HEK293 (cell line): ENCODE data around the gene NAT14.

Source experiments
- CTCF ChIA-PET: fragments of 350-600 bp; formaldehyde crosslinking; extraction: SDS; loops from one replicate; lab custom pipeline; 2021; ENCODE audit warnings: antibody characterized with exemption; lab: Yijun Ruan, JAX
- POLR2A ChIA-PET: fragments of 300-600 bp; formaldehyde crosslinking; extraction: SDS; loops from one replicate; lab custom pipeline; 2020; ENCODE audit warnings: antibody characterized with exemption, inconsistent platforms; lab: Yijun Ruan, JAX
- H3K27ac ChIP-seq: fragments of 200-500 bp; sonication (Bioruptor generic); 2 replicates; pipeline ENCODE4 v1.5.1; 2014; ENCODE audit warnings: low read depth, low read length, control low read depth, inconsistent platforms; ENCODE audit errors: extremely low read depth
- H3K36me3 ChIP-seq, 2 experiments: fragments of 200-500 bp in 1 of 2; sonication (Bioruptor generic) in 1 of 2; 1 replicate in 1 of 2; 2 replicates in 1 of 2; pipeline ENCODE4 v1.5.1; 2014 to 2017; ENCODE audit warnings: inconsistent platforms in 2 of 2, low read length in 2 of 2; ENCODE audit not compliant: control insufficient read depth in 2 of 2, insufficient read depth in 1 of 2
- H3K4me1 ChIP-seq: fragments of 200-500 bp; sonication (Bioruptor generic); 2 replicates; pipeline ENCODE4 v1.5.1; 2014; ENCODE audit warnings: mild to moderate bottlenecking, low read length, inconsistent platforms; ENCODE audit not compliant: control insufficient read depth, insufficient read depth
- H3K4me3 ChIP-seq: 2 replicates; pipeline ENCODE4 v1.5.1; 2011; ENCODE audit warnings: low read depth, mild to moderate bottlenecking, control low read depth, low read length, moderate library complexity
- H3K9me3 ChIP-seq: fragments of 200-500 bp; sonication (Bioruptor generic); 2 replicates; pipeline ENCODE4 v1.5.1; 2014; ENCODE audit warnings: low read depth, low read length, inconsistent platforms; ENCODE audit not compliant: control insufficient read depth, insufficient read depth
- EGR2 ChIP-seq: fragments of 450-650 bp; formaldehyde crosslinking; IDR thresholded peaks from 2 replicates; pipeline ENCODE4 v1.5.1; 2016; ENCODE audit warnings: low read depth, missing biosample characterization, missing genetic modification characterization
- GLI2 ChIP-seq: fragments of 450-650 bp; formaldehyde crosslinking; IDR thresholded peaks from 2 replicates; pipeline ENCODE4; 2017; ENCODE audit warnings: missing biosample characterization, missing genetic modification characterization, low read depth, borderline replicate concordance
- KLF8 ChIP-seq: fragments of 450-650 bp; formaldehyde crosslinking; IDR thresholded peaks from 2 replicates; pipeline ENCODE4 v1.5.1; 2016; ENCODE audit warnings: missing biosample characterization, missing genetic modification characterization
- ZBTB20 ChIP-seq: fragments of 450-650 bp; formaldehyde crosslinking; IDR thresholded peaks from 2 replicates; pipeline ENCODE4 v1.5.1; 2016; ENCODE audit warnings: missing biosample characterization, missing genetic modification characterization
- ZNF558 ChIP-seq: fragments of 450-650 bp; formaldehyde crosslinking; IDR thresholded peaks from 2 replicates; pipeline ENCODE4 v1.5.1; 2016; ENCODE audit warnings: missing biosample characterization, missing genetic modification characterization
- TF ChIP-seq, protein P1 (sequence below): fragments of 450-650 bp; formaldehyde crosslinking; IDR thresholded peaks from 2 replicates; pipeline ENCODE4 v1.5.1; 2016; ENCODE audit warnings: missing biosample characterization, missing genetic modification characterization
- TF ChIP-seq, protein P2 (sequence below): fragments of 450-650 bp; formaldehyde crosslinking; IDR thresholded peaks from 2 replicates; pipeline ENCODE4 v1.5.1; 2016; ENCODE audit warnings: missing biosample characterization, missing genetic modification characterization
- TF ChIP-seq, protein P3 (sequence below): fragments of 450-650 bp; formaldehyde crosslinking; IDR thresholded peaks from 2 replicates; pipeline ENCODE4 v1.5.1; 2017; ENCODE audit warnings: missing biosample characterization, missing genetic modification characterization
- TF ChIP-seq, protein P4 (sequence below): fragments of 450-650 bp; formaldehyde crosslinking; IDR thresholded peaks from 2 replicates; pipeline ENCODE4 v1.5.1; 2016; ENCODE audit warnings: missing biosample characterization, missing genetic modification characterization
- TF ChIP-seq, protein P5 (sequence below): fragments of 450-650 bp; formaldehyde crosslinking; IDR thresholded peaks from 2 replicates; pipeline ENCODE4 v1.5.0; 2017; ENCODE audit warnings: missing biosample characterization, missing genetic modification characterization, borderline replicate concordance

The NAT14 gene

DNA sequence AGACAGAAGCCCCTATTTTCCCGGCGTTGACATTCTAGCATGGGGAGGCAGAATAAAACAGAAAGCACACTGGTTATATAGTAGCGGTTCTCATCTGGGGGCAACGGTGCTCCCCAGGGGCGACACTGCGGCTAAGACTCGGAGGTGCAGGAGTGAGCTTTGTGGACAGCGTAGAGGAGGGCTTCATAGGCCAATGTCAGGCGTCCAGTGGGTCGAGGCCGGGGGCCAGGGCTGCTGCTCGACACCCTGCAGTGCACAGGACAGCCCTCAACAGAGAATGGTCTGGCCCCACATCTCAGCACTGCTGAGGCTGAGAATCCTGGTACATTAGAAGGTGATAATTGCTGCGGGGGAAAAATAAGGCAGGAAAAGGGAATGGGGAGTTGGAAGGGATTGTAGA is 7.1 kb upstream of the NAT14 start:
- CTCF ChIA-PET: interaction anchor here (0.8 to 7.0 kb wide), 3 partner anchors 10 to 27 kb away, joined by 4 to 85 read pairs (median 63); no protein-coding TSS in a partner anchor
- TF ChIP-seq, protein P1, sequence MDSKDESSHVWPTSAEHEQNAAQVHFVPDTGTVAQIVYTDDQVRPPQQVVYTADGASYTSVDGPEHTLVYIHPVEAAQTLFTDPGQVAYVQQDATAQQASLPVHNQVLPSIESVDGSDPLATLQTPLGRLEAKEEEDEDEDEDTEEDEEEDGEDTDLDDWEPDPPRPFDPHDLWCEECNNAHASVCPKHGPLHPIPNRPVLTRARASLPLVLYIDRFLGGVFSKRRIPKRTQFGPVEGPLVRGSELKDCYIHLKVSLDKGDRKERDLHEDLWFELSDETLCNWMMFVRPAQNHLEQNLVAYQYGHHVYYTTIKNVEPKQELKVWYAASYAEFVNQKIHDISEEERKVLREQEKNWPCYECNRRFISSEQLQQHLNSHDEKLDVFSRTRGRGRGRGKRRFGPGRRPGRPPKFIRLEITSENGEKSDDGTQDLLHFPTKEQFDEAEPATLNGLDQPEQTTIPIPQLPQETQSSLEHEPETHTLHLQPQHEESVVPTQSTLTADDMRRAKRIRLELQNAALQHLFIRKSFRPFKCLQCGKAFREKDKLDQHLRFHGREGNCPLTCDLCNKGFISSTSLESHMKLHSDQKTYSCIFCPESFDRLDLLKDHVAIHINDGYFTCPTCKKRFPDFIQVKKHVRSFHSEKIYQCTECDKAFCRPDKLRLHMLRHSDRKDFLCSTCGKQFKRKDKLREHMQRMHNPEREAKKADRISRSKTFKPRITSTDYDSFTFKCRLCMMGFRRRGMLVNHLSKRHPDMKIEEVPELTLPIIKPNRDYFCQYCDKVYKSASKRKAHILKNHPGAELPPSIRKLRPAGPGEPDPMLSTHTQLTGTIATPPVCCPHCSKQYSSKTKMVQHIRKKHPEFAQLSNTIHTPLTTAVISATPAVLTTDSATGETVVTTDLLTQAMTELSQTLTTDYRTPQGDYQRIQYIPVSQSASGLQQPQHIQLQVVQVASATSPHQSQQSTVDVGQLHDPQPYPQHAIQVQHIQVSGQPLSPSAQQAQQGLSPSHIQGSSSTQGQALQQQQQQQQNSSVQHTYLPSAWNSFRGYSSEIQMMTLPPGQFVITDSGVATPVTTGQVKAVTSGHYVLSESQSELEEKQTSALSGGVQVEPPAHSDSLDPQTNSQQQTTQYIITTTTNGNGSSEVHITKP (tag by site-specific recombination): 0 out of 2 replicates have a peak, but pooled peaks have one; percentile 20
- no peak for TF ChIP-seq ZNF558 (tag by site-specific recombination)
- Histone ChIP-seq H3K27ac (0 out of 2 replicates have a peak overlapping the region, but pooled peaks have one; percentile 16), H3K4me1 (peaks cover 8% of the 10 kb centered on the region; the same call in 1 of the 2 replicates), H3K9me3 (no peaks in the 10 kb centered on the region), H3K4me3 (peak overlapping the region; percentile 2; the same call in 1 of the 2 replicates), H3K36me3 (peaks cover 0 to 9% of the 10 kb centered on the region in 2 experiments; a peak in 1 of 3 replicates)
- POLR2A ChIA-PET: interaction anchor here (0.7 to 1.2 kb wide), 2 partner anchors 79 to 121 kb away, joined by 3 to 4 read pairs; partner anchors contain the start of gene FIZ1

DNA sequence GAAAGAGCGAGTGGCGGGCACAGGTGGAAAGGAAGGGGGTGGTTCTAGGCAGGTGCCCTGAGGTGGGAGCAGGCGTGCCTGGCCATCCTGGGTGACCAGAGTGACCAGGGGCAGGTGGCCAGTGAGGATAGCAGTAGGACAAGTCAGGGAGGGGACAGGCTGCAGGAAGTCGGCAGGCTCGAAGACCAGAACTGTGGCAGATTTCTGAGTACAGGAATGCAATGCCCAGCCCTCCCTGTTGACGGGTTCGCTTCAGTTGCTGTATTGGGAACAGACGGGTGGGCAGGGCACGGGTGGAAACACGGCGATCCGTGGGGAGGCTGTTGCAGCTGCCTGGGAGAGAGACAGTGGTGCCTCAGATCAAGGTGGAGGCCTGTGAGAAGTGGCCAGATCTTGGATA is 6.6 kb upstream of the NAT14 start:
- H3K9me3 ChIP-seq: no peaks in the 10 kb centered on the region
- peaks cover 0 to 9% of the 10 kb centered on the region in 2 experiments; a peak in 1 of 3 replicates for H3K36me3 ChIP-seq
- CTCF ChIA-PET: interaction anchor here (0.6 to 7.0 kb wide), 3 partner anchors 11 to 38 kb away, joined by 3 to 85 read pairs (median 63); no protein-coding TSS in a partner anchor
- POLR2A ChIA-PET: interaction anchor here (1.1 kb wide), 2 partner anchors 17 to 121 kb away, joined by 4 read pairs; partner anchors contain the start of genes FIZ1 and ISOC2
- H3K4me1 ChIP-seq: peaks cover 8% of the 10 kb centered on the region; the same call in 1 of the 2 replicates
- no peak overlapping the region for H3K4me3 ChIP-seq
- TF ChIP-seq, protein P2, sequence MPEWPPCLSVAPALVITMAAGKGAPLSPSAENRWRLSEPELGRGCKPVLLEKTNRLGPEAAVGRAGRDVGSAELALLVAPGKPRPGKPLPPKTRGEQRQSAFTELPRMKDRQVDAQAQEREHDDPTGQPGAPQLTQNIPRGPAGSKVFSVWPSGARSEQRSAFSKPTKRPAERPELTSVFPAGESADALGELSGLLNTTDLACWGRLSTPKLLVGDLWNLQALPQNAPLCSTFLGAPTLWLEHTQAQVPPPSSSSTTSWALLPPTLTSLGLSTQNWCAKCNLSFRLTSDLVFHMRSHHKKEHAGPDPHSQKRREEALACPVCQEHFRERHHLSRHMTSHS (tag by site-specific recombination): no peak
- TF ChIP-seq GLI2 (no peak), ZBTB20 (tag by site-specific recombination) (no peak), KLF8 (tag by site-specific recombination) (no peak)
- TF ChIP-seq, protein P3, sequence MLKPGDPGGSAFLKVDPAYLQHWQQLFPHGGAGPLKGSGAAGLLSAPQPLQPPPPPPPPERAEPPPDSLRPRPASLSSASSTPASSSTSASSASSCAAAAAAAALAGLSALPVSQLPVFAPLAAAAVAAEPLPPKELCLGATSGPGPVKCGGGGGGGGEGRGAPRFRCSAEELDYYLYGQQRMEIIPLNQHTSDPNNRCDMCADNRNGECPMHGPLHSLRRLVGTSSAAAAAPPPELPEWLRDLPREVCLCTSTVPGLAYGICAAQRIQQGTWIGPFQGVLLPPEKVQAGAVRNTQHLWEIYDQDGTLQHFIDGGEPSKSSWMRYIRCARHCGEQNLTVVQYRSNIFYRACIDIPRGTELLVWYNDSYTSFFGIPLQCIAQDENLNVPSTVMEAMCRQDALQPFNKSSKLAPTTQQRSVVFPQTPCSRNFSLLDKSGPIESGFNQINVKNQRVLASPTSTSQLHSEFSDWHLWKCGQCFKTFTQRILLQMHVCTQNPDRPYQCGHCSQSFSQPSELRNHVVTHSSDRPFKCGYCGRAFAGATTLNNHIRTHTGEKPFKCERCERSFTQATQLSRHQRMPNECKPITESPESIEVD (tag by site-specific recombination): no peak
- TF ChIP-seq, protein P4, sequence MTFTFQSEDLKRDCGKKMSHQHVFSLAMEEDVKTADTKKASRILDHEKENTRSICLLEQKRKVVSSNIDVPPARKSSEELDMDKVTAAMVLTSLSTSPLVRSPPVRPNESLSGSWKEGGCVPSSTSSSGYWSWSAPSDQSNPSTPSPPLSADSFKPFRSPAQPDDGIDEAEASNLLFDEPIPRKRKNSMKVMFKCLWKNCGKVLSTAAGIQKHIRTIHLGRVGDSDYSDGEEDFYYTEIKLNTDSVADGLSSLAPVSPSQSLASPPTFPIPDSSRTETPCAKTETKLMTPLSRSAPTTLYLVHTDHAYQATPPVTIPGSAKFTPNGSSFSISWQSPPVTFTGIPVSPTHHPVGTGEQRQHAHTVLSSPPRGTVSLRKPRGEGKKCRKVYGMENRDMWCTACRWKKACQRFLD: no peak
- 0 out of 2 replicates have a peak overlapping the region, but pooled peaks have one; percentile 16 for H3K27ac ChIP-seq

DNA sequence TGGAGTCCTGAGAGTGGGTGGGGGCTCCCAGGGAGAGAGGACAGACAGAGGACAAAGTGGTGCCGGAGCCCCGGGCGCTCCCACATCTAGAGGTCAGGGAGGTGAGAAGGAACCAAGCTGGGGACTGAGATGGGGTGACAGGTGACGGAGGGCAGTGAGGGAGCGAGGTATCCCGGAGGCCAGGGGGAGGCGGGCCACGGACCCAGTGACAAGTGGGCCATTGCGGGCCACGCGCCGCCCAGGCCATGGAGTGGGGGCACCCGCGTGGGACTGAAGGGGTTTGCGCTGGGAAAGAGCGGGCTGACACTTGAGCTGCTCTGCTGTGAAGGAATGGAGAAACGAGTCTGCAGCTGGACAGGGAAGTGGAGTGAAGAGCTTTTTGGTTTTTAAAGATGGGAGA is 5.9 kb upstream of the NAT14 start:
- H3K36me3 ChIP-seq: peaks cover 0 to 9% of the 10 kb centered on the region in 2 experiments; a peak in 1 of 3 replicates
- H3K4me3 ChIP-seq: no peak overlapping the region
- 0 out of 2 replicates have a peak, but pooled peaks have one; percentile 15 for TF ChIP-seq EGR2 (tag by site-specific recombination)
- TF ChIP-seq, protein P5, sequence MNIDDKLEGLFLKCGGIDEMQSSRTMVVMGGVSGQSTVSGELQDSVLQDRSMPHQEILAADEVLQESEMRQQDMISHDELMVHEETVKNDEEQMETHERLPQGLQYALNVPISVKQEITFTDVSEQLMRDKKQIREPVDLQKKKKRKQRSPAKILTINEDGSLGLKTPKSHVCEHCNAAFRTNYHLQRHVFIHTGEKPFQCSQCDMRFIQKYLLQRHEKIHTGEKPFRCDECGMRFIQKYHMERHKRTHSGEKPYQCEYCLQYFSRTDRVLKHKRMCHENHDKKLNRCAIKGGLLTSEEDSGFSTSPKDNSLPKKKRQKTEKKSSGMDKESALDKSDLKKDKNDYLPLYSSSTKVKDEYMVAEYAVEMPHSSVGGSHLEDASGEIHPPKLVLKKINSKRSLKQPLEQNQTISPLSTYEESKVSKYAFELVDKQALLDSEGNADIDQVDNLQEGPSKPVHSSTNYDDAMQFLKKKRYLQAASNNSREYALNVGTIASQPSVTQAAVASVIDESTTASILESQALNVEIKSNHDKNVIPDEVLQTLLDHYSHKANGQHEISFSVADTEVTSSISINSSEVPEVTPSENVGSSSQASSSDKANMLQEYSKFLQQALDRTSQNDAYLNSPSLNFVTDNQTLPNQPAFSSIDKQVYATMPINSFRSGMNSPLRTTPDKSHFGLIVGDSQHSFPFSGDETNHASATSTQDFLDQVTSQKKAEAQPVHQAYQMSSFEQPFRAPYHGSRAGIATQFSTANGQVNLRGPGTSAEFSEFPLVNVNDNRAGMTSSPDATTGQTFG (tag by site-specific recombination): no peak
- peaks cover 8% of the 10 kb centered on the region; the same call in 1 of the 2 replicates for H3K4me1 ChIP-seq
- H3K27ac ChIP-seq: no peak overlapping the region
- POLR2A ChIA-PET: interaction anchor here (1.1 kb wide), 2 partner anchors 17 to 120 kb away, joined by 4 read pairs; partner anchors contain the start of genes FIZ1 and ISOC2
- CTCF ChIA-PET: interaction anchor here (0.6 to 7.0 kb wide), 3 partner anchors 12 to 37 kb away, joined by 3 to 85 read pairs (median 63); no protein-coding TSS in a partner anchor
- no peaks in the 10 kb centered on the region for H3K9me3 ChIP-seq
